Measurements from ENCODE around the gene PRND. TPM values are rescaled to one million over a fixed set of nuclear protein-coding genes. Genes with fewer than 3 reads are reported as not detected.
"Not testable (repeated sequence)": the region's sequence is repeated elsewhere in the genome, so short reads cannot be mapped to it uniquely, and the experiment has no call there.

Gene PRND
- total and polyA plus RNA-seq, 2 of the 8 experiments (the other 6 are each of a cell fraction or from before 2014, with no cell fraction given) = 0.09 to 0.11 TPM

DNA sequence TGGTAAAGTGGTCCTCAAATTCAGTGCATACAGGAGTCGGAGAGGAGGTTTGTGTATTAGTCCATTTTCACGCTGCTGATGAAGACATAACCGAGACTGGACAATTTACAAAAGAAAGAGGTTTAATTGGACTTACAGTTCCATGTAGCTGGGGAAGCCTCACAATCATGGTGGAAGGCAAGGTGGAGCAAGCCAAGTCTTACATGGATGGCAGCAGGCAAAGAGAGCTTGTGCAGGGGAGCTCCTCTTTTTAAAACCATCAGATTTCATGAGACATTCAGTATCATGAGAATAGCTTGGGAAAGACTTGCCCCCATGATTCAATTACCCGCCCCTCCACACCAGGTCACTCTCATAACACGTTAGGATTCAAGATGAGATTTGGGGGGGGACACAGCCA is 51.3 kb downstream of the PRND start:
- H2AFZ ChIP-seq (ENCODE audit: low read length); H3K56ac ChIP-seq (replicated peaks; ENCODE audit: insufficient read length, low read depth, low read length); H3K4me1 ChIP-seq (replicated peaks in 1 of 4; ENCODE audit: control insufficient read depth in 3 of 4, insufficient read depth in 4 of 4, low read length in 3 of 4); H2BK15ac ChIP-seq (ENCODE audit: low read length); H3K4me3 ChIP-seq (ENCODE audit: extremely low read depth in 1 of 4, insufficient read depth in 2 of 4, low read depth in 3 of 4, low read length in 4 of 4); H3K4ac ChIP-seq (replicated peaks; ENCODE audit: insufficient read length, low read depth, low read length); POLR2A ChIA-PET (ENCODE audit: partially characterized antibody); H2AK5ac ChIP-seq (ENCODE audit: low read depth, low read length); H4K91ac ChIP-seq (replicated peaks; ENCODE audit: insufficient read length, low read length); H3K79me2 ChIP-seq (ENCODE audit: control insufficient read depth in 1 of 2, insufficient read depth in 2 of 2, low read length in 2 of 2); H4K8ac ChIP-seq (ENCODE audit: extremely low read depth, insufficient read depth, low read length); H3K18ac ChIP-seq (ENCODE audit: extremely low read depth, low read length); H3K79me1 ChIP-seq (ENCODE audit: low read depth, low read length); H4K5ac ChIP-seq (ENCODE audit: insufficient read length, low read depth, low read length); DNase-seq (ENCODE audit: low read depth in 1 of 2, low spot score in 2 of 2); H3K9me3 ChIP-seq (ENCODE audit: insufficient read depth in 2 of 2, low read depth in 1 of 2, low read length in 1 of 2); H3K14ac ChIP-seq (ENCODE audit: insufficient read length); H2BK120ac ChIP-seq (replicated peaks; ENCODE audit: low read depth, low read length); H3K9ac ChIP-seq (replicated peaks in 1 of 4; ENCODE audit: extremely low read depth in 1 of 4, low read depth in 3 of 4, low read length in 3 of 4); H3K4me2 ChIP-seq (ENCODE audit: insufficient read depth in 1 of 2, low read depth in 2 of 2, low read length in 2 of 2); H3K27ac ChIP-seq (ENCODE audit: low read depth, low read length); H3K36me3 ChIP-seq (ENCODE audit: control insufficient read depth in 2 of 4, insufficient read depth in 4 of 4, low read length in 3 of 4); FAIRE-seq; H3K23ac ChIP-seq (ENCODE audit: insufficient read length); H3K27me3 ChIP-seq (replicated peaks in 1 of 4; ENCODE audit: control insufficient read depth in 3 of 4, extremely low read depth in 1 of 4, insufficient read depth in 3 of 4, low read length in 3 of 4); H4K20me1 ChIP-seq (replicated peaks in 1 of 2; ENCODE audit: control insufficient read depth in 1 of 2, insufficient read depth in 2 of 2, low read length in 2 of 2); H2BK20ac ChIP-seq (ENCODE audit: low read length); H2BK5ac ChIP-seq (ENCODE audit: low read depth, low read length); H3K23me2 ChIP-seq (ENCODE audit: low read depth, low read length); H2BK12ac ChIP-seq (ENCODE audit: low read depth, low read length): not testable (repeated sequence)
- CTCF ChIA-PET (ENCODE audit: partially characterized antibody) = interaction anchor here (0.9 kb wide), 1 partner anchor 9 kb away, joined by 3 read pairs; no protein-coding TSS in a partner anchor
- 72% methylated on average over 5 of the region's 5 CpGs; no CpG with 5 or more reads in 1 of the 2 experiments for WGBS, 2 experiments (ENCODE audit: extremely low coverage in 1 of 2, insufficient coverage in 1 of 2, insufficient read length in 1 of 2, insufficient replicate concordance in 2 of 2, low coverage in 1 of 2, low lambda C conversion rate in 2 of 2, missing lambda C conversion rate in 1 of 2)
